ENCODE results near the gene CRACR2A.

DNA sequence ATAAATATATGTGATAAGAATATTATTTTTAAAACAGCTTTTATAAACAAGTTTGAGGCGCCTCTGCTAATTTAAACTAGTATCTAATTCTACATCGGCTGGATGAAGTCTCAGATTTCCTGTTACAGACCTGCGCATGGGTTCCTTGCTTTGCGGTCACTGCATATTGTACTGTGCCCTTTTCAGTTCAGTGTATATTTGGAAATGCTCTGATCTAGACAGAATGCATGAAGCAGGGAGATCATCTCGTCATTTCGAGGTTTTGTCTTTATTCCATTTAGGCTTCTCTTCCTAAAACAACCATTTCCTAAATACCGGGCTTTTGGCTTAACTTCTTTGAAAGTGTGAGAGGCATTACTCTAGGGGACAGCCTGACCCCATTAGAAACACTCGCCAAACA is 25.6 kb downstream of the CRACR2A start:
- TF ChIP-seq FOXP2 (optimal IDR thresholded peaks at IDR 0.05; ENCODE audit: borderline replicate concordance, extremely low read depth, extremely low read length, insufficient read depth): no peak
- TF ChIP-seq POLR2AphosphoS5 (IDR thresholded peaks at IDR 0.05; ENCODE audit: low read depth, low read length): no peak
- no peak for TF ChIP-seq TAF1 (IDR thresholded peaks at IDR 0.05; ENCODE audit: borderline replicate concordance, insufficient read depth, low read length)
